MV-4-11 (cell line): ENCODE data around the gene CES3.

ENCODE experiments used
- DNase-seq: peaks from one replicate; lab custom pipeline; 2025; lab: John Stamatoyannopoulos, UW

Gene CES3, protein sequence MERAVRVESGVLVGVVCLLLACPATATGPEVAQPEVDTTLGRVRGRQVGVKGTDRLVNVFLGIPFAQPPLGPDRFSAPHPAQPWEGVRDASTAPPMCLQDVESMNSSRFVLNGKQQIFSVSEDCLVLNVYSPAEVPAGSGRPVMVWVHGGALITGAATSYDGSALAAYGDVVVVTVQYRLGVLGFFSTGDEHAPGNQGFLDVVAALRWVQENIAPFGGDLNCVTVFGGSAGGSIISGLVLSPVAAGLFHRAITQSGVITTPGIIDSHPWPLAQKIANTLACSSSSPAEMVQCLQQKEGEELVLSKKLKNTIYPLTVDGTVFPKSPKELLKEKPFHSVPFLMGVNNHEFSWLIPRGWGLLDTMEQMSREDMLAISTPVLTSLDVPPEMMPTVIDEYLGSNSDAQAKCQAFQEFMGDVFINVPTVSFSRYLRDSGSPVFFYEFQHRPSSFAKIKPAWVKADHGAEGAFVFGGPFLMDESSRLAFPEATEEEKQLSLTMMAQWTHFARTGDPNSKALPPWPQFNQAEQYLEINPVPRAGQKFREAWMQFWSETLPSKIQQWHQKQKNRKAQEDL

DNA sequence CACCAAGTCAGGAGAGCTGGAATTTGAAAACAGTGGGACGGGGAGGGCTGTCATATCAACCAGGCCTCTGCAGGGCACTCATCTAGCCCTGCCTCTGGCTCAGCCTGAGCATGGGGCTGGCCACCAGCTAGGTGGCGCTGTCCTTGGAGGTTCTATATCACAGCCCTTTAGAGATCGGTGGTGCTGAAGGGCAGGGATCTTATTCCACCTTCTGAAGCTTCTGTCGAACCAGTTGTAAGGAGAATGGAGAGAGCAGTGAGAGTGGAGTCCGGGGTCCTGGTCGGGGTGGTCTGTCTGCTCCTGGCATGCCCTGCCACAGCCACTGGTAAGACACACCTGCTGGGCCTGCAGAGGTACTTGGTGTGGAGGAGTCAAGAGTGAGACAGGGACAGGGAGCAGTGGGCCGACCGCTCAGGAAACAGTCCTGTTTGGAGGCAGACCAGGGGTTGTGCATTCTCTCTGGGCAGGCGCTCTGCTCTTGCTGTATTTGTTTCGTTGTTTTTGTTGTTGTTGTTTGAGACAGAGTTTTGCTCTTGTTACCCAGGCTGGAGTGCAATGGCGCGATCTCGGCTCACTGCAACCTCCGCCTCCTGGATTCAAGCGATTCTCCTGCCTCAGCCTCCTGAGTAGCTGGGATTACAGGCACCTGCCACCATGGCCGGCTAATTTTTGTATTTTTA, at the start of gene CES3:
CES3 (plus strand) TSS at position 202 of the 680 bp plus-strand sequence; CDS start at position 244, 42 bp downstream.
- DNase-seq = peak; percentile 78

DNA sequence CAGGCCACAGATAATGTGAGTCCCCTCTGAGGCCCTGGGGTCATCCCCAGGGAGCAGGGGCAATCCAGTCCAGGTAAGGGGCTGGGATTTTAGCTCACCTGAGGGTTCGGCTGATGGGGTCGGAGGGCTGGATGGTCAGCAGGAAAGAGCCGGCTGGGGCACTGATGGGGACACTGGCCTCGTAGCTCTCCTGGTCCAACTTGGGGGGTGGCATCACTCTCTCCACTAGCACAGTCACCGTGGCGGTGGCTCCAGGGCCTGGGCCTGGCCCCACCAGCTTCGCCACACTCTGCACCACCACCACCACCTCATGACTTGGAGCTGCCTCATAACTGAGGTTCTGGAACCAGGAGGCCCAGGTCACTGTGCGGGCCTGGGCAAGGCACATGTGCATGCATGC, 49.3 kb upstream of the CES3 start:
- no peak for DNase-seq

DNA sequence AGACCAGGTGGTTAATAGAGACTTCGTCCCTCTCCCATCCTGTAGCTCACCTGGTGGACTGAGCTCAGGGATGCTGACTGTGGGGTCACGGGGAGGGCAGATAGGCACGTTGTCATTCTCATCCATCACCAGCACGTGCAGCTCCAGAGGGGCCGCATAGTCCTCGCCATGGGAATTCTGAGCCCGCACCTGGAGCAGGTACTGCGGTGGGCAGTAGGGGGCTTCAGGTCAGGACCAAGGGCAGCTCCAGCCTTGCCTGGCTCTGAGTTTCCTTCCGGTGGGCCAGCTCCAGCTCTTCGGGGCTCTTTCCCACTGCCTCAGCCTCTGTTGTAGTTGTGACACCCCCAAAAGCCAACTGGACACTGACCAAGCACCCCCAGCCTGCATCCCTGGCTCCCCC, 48.0 kb upstream of the CES3 start:
- DNase-seq = no peak

DNA sequence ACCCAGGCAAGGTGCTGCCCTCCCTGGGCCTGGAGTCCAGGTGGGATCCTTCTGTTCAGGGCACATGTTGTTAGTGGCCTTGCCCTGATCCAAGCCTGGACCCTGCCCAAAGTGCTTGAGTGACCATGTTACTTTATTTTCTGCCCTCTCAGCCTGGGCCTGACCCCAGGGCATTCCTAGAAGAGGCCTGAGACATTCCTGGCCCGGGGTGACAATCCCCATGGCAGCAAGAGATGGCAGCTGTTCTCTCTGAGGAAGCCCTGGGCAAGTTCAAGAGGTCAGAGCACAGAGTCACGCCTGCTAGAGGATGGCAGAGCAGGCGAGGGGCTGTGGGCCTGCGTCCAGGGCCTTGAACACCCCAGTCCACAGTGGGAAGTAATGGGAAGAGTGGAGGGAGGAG, 47.4 kb upstream of the CES3 start:
- no peak for DNase-seq

DNA sequence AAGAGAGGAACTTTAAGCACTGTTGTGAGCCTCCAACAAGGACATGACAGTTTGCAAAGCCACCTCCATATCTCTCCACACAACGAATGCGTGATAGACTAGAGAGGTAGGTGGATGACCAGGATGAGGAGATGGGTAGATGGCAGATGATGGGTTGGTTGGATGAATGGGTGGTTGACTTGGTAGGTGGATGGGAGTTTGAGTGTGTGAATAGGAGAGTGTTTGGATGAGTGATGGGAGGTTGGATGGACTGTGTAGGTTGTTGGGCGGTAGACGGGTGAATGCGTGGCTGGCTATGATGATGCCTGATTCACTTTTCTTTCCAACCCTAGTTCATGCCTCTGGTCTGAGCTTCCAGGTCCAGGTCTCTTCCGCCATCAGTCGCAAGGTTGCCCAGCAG, 46.5 kb upstream of the CES3 start:
- no peak for DNase-seq

DNA sequence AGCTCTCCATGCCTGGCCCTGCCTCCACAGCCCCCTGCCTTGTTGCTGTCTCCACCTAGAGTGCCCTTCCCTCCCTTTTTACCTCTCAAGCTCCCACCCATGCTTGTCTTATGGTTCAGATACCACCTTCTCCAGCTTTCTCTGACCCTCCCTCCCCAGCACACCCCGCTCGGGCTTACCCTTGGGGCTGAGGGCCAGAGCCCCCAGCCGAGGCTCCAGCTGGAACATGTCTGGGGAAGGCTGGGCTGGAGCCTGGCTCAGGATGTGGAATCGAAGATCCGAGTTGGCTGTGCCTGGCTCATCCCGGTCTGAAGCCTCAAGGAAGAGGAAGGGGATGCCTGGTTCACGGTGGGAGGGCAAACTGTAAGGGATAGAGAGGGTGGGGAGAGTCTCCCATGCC, 46.0 kb upstream of the CES3 start:
- DNase-seq = no peak

DNA sequence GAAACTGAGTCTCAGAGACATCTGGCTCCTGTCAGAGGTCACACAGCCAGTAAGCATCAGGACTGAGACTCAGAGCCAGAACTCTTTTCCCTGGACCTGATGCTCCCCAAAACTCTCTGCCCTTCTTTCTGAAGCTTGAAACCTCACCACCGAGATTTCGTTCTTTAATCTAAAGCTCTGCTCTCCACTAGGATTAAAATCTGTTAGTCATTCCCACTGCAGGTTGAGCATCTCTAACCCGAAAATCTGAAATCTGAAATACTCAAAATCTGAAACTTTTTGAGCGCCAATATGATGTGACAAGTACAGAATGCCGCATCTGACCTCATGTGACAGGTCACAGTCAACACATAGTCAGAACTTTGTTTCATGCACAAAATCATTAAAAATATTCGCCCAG, 44.5 kb upstream of the CES3 start:
- DNase-seq = no peak

DNA sequence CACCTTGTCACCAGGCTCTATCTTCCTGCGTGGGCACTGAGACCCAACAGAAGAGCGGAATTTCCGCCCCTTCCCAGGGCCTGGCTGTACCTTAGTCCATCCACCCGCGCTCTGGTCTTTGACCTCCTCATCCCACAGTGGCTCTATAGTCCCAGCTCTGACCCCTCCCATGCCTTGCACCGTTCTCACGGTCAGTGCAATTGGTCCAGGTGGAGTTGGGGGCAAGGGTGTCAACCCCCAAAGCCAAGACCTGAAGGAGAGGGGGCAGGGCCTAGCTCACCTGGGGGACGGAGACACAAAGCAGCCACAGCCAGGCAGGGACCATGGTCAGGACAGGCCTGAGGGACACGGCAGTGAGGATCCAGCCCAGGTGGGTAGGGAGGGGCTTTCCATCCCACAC, 43.3 kb upstream of the CES3 start:
- no peak for DNase-seq

DNA sequence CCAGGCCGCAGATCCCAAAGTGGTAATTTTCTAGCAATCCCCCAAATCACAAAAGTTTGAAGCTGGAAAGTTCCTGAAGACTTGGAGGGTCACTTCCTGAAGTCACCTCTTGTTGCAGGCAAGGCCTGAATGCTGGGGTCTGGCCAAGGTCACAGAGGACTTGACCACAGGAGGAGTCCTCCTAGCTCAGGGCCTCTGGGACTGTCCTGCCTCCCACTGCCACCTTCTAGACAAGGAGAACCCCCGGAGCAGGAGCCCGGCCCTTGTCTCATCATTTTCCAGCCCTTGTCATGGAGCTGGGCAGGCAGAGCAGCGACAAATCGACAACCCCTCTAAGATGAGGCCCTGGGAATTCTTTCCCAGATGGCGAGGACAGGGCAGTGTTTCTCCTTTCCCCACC, 42.7 kb upstream of the CES3 start:
- DNase-seq = no peak

DNA sequence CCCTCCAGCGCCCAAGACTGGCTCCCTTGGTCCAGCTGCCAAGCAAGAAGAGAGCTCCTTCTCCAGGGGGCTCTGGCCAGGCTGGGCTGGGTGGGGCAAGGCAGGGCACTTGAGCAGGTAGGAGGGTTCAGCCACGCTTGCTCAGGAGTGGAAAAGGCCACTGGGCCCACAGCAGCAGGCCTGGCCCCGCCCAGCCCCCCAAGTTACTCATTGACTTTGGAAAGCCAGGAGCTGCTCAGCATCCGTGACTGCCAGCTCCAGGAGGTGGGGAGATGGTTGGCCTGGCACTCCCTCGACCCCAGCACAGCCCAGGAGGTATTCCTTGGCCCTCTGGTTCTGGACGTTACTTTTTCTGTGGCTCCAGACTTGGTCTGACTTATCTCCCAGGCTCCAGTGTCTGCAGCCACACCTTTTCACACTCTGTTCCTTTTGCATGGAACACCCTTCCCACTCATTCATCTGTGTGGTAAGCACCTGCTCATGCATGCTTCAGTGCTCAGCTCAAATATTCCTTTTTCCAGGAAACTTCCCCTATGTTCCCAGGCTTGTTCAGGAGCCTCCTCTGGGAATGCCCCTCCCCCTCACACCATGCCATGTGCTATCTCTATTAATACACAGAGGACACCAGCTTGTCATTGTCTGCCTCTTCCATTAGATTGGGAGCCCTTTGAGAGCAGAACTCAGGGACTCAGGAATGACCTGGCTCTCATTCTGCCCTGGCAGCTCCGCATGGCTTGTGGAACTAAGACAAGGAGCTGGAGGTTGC, 42.1 kb upstream of the CES3 start, which contains the start of gene CDH16:
CDH16 (minus strand) TSS at position 83 of the 766 bp plus-strand sequence. CDS start 820 bp downstream, outside the sequence.
- no peak for DNase-seq

DNA sequence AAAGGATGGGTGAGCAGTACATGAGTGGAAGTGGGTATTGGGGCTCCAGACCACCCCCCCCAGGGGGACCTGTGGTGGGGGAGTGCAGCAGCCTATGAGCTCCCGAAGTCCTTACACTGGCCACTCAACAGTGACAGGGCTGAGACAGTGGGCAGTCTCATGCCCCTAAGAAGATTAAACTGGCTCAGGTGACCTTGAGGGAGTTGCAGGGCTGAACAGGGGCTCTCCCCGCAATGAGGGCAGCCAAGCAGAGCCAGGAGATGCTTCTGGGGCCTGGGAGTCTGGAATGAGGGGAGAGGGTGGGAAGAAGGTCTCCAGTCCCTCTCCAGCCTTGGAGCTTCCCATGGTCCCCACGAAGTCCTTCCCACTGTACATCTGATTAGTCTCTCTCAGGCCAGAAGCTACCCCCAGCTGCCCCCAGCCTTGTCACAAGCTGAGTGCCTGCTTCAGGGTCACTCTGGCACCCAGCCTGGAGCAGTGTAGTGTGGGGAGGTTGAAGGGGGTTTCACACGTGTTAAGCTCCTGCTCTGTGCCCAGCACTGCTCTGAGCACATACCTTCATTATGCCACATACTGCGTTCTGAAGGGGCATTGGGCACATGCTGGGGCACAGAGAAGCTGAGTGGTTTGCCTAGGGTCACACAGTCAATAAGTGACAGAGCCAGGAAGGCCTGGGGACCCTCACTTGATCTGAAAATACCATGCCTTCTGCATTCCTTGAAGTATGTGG, 41.3 kb upstream of the CES3 start:
- DNase-seq = no peak

DNA sequence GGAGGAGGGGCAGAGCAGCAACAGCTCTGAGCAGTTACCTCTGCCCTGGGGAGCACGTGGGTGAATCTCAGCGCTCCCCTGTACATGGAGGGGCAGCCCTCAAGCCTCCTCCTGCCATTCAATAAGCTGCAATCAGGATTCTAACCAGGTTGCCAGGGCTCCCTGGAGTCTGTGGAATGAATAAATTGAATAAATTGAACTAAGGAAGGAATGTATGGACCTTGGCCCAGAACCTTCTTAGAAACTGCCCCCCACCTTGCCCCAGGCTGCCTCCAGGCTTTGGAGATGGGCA, 40.8 kb upstream of the CES3 start:
- no peak for DNase-seq

DNA sequence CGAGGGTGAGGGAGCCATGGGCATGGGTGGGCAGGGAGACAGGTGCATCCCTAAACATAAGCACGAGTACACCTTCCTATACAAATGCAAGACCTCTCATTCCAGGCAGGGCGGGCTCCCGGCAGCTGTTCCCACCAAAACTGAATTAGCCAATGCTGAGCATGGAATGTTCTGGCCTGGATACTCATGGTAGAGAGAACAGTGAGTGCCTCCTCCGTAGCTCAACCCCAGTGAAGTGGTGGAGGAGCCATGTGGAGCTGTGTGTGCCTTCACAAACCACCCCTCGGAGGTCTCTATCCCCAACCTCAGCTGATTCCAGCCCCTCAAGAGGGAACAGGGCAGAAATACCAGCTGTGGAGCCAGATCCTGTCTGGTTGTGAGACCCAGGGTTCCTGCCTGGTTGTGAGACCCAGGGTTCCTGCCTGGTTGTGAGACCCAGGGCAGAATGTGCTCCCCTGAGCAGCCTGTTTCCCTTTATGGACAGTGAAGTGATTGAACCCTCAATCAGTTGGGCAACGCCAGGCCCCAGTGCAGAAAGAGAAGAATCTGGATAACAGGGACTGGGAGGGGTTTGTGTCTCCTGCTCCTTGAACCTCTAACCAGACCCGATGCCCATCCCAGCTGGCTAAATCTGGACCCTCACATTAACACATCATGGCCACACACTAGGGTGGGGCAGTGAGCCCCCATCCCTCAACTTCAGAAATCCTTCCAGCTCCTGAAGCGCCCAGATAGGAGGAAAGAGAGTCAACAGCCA, 40.0 kb upstream of the CES3 start:
- no peak for DNase-seq

DNA sequence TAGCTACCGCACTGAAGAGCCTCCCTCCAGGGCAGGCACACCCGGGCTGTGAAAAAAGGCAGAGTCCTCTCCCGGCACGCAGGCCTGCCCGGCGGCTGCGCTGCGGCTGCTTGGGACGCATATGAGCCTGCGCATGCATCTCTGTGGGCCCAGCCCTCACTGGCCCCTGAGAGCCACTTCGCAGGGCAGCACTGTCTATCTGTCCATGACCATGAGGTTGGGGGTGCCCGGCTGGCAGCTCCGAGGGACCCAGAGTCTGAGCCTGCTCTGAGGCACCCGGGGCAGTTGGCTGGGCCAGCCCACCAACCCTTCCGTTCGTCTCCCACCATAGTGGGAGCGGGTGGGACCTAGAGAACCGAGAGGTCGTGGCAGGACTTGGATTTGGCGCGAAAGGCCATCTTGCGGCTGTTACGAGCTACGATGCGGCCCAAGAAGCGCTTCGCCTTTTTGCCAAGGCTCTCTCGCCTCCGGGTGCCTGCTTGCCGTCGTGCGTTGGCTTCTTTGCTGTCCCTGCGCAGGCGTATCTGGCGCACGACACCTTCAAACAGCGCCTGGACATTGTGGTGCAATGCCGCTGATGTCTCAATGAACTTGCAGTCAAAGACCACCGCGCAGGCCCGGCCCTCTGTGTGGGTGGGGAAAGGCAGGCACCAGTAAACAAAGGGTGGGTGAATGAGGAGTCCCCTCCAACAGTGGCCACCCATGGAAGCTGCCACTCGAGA, 39.2 kb upstream of the CES3 start:
- DNase-seq = no peak

DNA sequence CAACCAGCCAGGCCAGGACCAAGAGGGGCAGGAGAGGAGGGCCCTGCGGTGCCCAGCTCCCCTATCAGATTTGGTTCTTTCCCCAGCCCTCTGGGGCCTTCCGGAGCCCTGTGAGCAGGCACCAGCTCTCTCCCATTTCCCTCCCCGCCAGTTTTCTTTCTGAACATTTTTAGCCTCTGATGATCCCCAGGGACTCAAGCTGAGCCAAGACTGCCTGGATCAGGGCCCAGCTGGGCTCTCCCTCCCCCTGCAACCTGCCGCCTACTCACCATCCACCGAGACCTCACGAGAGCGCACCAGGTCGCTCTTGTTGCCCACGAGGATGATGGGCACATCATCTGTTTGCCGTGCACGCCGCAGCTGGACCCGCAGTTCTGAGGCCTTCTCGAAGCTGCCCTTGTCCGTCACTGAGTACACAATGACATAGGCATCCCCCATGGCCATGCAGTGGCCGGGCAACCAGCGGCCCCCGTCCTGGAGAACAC, 37.8 kb upstream of the CES3 start:
- no peak for DNase-seq

DNA sequence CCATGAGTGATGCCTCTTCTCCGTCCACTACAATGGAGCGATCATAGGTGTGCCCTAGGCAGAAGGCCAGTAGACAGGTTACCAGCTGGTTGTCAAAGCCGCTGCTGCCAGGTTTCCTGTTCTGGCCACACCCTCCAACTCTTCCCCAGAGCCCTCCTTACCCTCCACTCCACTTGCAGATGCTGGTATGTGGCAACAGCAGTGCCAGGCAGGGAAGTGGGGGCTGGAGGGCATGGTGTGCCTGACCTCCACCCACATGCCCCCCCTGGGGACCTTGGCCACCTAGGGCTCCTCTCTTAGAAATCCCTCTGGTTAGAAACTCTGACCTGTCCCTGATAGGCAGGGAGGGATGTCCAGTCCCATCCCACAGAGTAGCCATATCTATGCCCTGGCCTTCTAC, 37.2 kb upstream of the CES3 start:
- no peak for DNase-seq

DNA sequence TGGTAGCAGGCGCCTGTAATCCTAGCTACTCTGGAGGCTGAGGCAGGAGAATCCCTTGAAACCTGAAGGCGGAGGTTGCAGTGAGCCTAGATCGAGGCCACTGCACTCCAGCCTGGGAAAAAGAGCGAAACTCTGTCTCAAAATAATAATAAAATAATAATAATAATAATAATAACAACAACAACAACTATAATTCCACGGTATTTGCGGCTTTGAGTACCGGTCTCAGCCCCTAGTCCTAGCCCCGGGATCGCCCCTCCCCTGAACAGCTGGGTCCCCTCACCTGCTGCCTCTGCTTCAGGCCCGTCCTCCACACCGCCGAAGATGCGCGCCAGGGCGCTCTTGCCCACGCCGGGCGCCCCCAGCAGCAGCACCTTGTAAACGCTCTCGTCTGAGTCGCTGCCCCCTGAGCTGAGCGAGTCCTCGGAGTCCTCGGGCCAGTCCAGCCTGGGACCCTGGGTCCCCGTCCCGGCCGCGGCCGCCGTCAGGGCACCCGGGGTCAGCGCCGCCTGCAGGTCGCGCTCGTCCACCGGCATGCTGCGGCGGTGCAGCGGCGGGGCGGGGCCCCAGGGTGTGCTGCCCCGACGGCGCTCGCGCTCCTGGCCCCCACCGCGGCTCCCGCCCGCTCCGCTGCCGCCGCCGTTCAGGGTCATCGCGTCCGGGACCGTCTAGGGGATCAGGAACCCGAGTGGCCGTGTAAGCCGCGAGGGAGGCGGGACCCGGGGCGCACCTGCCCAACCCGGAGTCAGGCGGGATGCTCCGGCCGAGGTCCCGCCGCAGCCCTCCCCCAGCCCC, 36.3 kb upstream of the CES3 start:
- DNase-seq = no peak

DNA sequence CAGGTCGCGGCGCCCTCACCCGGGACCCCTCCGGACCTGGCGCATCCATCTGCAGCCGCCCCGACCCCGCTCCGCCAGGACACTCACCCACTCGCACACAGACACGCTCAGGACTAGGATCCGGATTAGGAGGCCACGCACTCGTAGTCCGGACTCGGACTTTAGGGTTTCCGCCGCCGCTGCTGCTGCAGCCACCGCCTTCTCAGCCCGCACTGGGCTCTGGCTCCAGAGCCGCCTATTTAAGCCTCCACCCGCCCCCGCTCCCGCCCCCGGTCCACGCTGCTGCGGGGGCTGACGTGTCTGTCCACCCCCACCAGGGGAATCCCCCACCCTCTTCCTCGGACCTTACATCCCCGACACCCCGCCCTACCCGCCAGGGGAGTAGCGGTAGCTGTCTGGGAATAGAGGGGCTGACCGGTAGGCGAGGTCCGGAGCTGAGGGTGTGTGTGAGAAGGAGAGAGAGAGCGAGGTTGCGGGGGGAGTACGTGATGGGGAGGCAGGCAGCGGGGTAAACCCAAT, 35.7 kb upstream of the CES3 start, which contains the start of gene RRAD:
RRAD (minus strand) TSS at position 214 of the 519 bp plus-strand sequence. CDS start 356 bp downstream, outside the sequence.
- DNase-seq = no peak
